ENCODE measurements around the gene KIR3DL3. TPM values are rescaled to one million over a fixed set of nuclear protein-coding genes. Genes with fewer than 3 reads are reported as not detected.

The KIR3DL3 gene
- total and polyA plus RNA-seq, 9 of the 15 experiments (the other 6 are each of a cell fraction or from before 2014, with no cell fraction given) = 0.11 TPM; not detected in 8

- TF ChIP-seq JUND (IDR thresholded peaks at IDR 0.05; ENCODE audit: borderline replicate concordance, low read depth, low read length) (0 out of 2 replicates have a peak, but pooled peaks have one; percentile 20), JUND (tag; IDR thresholded peaks at IDR 0.05; ENCODE audit: borderline replicate concordance, low read depth, low read length) (no peak; the same call in 2 of the 3 replicates), CBFA2T3 (IDR thresholded peaks at IDR 0.05) (peak; percentile 35), HDGF (IDR thresholded peaks at IDR 0.05) (no peak), KLF13 (tag; IDR thresholded peaks at IDR 0.05; ENCODE audit: borderline replicate concordance, low read depth) (no peak), C11orf30 (IDR thresholded peaks at IDR 0.05; ENCODE audit: low read depth) (peak; percentile 23; the same call in 1 of the 2 replicates), THRA (IDR thresholded peaks at IDR 0.05) (peak; percentile 60), ZNF518B (CRISPR knock-in tag; IDR thresholded peaks at IDR 0.05) (no peak), NFE2 (IDR thresholded peaks at IDR 0.05; ENCODE audit: low read depth) (peak; percentile 66), ARID1B (IDR thresholded peaks at IDR 0.05) (peak; percentile 31; the same call in 1 of the 2 replicates), MAFG (tag; conservative IDR thresholded peaks at IDR 0.05) (peak; percentile 41; the same call in 1 of the 2 replicates), VEZF1 (CRISPR knock-in tag; IDR thresholded peaks at IDR 0.05) (0 out of 2 replicates have a peak, but pooled peaks have one; percentile 30), EP300 (IDR thresholded peaks at IDR 0.05; ENCODE audit: low read length) (no peak), POLR2AphosphoS2 (IDR thresholded peaks at IDR 0.05; ENCODE audit: low read length) (no peak), ARID4B (CRISPR knock-in tag; IDR thresholded peaks at IDR 0.05) (no peak), FOXP1 (CRISPR knock-in tag; IDR thresholded peaks at IDR 0.05) (no peak), RAD21 (CRISPR knock-in tag; conservative IDR thresholded peaks at IDR 0.05 in 1 of 2, IDR thresholded peaks at IDR 0.05 in 1 of 2) (peak in 1 of 2 experiments; percentile 23; a peak in 1 of 4 replicates)
These were observed 41.9 kb upstream of the KIR3DL3 start (continued) for GRCh38 chr19:54682306-54682856.
